ENCODE results near the gene TM9SF1.

Gene TM9SF1

DNA sequence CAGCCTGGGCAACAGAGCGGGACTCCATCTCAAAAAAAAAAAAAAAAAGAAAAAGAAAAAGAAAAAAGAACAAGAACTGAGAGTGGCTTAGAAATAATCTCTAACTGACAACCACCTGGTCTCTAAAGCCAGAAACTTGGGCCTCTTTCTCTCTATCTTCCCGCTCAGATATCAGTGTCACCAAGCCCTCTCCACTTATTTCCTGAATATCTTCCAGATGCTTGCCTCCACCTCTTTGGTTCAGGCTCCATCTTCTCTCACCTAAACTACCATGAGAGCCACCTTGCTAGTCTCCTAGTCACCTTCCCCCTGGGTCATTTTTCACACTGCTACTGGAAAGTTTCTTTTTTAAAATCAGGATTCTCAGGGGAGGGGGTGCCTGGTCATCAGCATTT lies 1.8 kb upstream of the TM9SF1 start:
- DNase-seq (ENCODE audit: extremely low read depth in 1 of 2, low read depth in 1 of 2): no peak

DNA sequence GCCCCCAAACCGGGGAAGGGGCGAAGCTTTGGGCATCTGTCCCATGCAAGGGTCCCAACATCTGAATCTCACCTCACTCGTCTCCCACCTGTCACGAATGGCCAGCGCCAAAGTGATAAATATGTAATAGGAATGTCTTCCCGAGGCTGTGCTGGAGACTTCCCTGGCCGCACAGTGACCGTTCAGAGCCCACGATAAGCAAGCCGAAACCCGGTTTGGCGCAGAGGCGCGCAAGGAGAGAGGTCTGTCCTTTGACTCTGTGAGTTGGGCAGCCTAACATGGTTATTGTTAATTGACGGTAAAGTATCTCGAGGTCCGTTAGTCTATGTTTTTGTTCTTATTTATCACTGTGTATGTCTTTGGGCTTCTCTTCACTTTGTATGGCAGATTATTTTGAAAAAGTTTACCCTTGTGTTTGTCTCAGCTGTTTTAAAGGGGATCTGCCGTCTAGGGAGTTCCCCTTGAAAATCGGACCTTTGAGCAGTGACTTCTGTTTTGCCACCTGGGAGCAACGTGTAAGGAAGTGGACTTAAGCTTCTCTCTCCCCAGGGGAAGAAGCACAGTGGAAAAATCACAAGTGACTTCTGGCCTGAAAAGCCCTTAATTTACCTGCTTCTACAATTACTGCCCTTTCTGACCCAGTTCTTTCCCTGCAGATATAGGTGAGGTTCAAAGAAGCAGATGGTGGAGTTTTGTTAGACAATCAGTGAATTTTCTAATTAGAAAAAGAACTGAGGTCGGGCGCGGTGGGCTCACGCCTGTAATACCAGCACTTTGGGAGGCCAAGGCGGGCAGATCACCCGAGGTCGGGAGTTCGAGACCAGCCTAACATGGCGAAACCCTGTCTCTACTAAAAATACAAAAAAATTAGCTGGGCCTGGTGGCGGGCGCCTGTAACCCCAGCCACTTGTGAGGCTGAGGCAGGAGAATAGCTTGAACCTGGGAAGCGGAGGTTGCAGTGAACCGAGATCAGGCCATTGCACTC lies 1.1 kb upstream of the TM9SF1 start:
- no peak for DNase-seq (ENCODE audit: extremely low read depth in 1 of 2, low read depth in 1 of 2)

DNA sequence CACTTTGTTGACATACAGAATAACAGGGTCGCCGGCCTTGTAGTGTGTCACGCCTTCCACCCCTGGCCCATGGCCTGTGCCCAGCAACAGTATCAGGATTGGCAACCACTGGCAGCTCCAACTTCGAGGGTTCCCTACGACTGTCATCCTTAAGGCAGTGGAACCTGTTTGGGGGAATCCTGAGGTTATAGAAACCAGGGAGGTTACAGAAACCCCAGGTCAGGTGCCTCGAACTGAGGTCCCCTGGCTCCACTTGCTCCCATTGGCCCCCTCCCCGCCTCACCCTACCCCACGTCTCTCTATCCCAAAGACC lies 412 bp downstream of the TM9SF1 start:
- DNase-seq (ENCODE audit: extremely low read depth in 1 of 2, low read depth in 1 of 2): no peak

DNA sequence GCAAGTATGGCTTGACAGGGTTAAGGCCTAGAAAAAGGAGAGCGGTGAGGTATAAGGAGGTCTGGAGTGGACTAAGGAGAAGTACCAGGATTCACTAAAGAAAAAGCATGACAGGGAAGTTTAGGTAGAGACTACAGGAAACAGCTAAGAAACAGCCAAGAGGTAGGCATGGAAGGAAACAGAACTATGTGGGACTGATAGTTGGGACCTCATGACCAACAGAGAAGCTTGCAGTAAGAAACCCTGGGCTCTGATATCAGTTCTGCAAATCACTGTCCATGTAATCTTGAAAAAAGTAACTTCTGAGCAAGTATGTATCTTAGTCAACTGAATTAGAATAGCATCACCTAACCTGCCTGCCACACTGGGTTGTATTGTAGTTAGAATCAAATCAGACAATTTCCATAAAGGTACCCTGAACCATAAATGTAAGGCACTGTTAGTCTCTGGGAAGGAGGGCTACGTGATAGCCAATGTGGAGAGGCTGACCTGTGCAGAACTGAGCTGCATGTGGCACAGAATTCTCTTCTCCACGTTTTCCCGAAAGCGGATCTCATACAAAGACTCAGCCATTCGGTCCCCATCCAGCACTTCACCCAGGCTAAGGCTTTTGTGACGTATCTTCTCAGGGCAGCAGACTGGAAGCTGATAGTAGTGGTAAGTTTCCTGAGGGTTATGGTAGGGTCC lies 912 bp downstream of the TM9SF1 start:
- no peak for DNase-seq (ENCODE audit: extremely low read depth in 1 of 2, low read depth in 1 of 2)

DNA sequence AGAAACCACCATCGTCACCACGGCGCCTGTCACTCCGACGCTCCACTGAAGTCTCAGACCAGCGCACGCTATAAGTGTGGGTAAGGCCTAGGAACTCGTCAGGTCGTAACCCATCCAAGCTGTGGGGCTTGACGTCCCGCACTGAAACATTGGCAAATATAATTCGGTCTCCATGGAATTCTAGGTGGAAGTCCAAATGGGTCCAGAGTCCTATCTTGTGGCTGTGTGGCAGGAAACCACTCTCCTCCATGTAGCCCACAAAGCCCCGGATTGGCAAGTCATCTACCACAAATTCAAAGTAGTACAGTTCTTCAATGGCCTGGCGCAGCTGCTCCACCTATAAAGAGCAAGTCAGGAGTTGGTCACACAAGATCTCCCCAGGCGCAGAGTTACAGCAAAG lies 2.3 kb downstream of the TM9SF1 start:
- no peak for DNase-seq (ENCODE audit: extremely low read depth in 1 of 2, low read depth in 1 of 2)

DNA sequence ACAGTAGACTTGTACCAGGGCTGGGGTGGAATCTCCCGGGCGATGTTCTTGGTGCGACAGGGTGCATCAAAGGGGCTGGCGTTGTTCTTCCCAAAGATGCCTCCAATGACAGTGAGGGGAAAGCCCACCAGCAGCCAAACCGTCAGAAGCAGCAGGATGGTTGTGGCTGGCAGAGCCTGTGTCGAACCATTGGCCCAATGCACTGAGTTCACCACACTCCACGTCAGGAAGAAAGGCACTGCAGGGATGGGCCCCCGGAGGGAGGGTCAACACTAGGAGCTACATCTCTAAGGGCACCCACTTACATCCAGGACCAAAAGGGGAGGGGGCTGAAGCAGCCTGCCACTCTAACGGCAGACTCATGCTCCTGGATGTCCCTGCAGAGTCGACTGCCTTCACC lies 4.8 kb downstream of the TM9SF1 start:
- no peak for DNase-seq (ENCODE audit: extremely low read depth in 1 of 2, low read depth in 1 of 2)

DNA sequence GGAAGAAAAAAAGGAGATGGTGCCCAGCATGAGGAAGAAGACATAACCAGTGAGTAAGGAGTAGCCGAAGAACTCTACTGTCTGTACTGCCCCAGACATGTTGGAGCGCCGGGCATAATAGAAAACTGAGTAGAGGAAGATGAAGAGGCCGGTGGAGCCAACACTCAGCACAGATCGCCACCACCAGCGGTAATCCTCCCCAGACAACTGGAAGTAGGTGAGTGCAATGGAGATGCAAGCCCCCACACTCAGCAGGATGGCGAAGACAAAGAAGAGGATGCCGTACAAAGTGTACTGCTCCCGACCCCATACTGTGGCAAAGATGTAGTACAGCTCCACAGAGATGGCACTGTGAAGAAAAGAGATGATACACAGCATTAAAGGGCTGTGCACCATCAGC lies 5.8 kb downstream of the TM9SF1 start:
- no peak for DNase-seq (ENCODE audit: extremely low read depth in 1 of 2, low read depth in 1 of 2)

DNA sequence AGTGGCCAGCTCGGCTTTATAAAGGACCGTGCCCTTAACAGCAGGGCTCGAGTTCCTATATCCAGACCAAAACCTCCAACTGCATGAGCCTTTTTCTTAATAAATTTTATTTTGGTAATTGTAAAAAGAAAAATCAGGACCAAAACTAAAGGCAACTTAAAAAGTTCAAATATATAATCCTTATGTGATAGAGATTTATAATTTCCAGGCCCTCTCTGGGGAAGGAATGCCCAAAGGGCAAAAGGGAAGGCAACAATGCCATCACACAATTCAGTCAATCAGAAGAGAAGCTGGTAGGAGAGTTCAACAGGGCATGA lies 6.2 kb downstream of the TM9SF1 start:
- DNase-seq (ENCODE audit: extremely low read depth in 1 of 2, low read depth in 1 of 2): no peak

DNA sequence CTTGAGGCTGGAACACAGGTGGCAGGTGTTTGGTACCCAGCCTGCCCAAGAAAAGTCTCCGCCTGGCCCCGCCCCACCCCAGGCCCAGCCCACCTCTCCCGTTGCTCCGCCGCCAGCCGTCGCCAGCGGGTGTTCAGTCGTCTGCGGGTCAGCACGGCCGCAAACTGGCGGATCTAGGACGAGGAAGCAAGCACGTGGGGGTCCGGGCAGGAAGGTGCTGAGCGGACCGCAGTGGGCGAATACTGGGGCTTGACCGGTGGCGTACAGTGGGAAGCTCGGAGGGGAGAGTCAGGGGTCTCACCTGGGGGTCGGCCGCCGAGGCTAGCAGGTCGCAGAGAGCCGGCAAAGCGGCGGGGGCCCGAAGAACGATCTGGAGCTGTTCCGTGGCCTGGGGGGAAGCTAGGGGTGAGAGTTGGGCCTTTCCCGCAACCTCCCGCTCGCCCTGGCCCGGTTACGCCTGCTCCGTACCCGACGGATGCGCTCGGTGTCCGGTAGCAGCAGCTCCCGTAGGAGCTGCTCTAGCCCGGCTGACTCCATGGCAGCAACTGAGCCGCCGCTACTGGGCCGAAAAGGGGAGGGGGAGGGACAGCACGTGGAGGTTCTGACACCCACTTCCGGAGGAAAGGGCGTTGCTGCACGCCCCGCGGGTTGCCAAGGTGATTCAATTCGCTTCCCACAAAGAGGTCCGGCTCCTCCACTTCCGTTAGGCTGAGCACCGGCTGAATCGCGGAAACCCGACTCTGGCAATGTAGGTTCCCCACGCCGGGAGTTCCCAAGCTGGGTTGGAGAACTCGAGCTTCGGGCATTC lies 6.8 kb downstream of the TM9SF1 start, which contains the start of gene IPO4:
TSS of gene IPO4 (minus strand) at position 566 of the 808 bp plus-strand sequence. CDS start at position 537, 29 bp downstream.
- DNase-seq (ENCODE audit: extremely low read depth in 1 of 2, low read depth in 1 of 2): peak; percentile 89 to 91

DNA sequence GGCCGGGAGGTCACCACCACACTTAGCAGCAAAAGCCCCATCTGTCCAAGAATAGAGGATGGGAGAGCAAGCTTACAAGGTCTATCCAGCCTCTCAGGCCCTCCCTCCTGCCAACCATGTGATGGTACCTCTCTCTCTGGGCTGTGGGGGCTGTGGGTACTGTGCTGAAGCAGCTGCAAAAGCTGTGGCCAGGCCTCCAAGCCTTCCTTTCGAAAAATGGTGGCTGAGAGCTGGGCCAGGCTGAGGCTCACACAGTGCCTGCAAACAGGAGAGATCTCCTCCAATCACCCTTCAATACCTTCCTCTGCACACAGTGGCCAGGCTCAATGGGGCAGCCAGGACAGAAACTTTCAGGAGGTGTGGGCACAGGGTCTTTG lies 7.7 kb downstream of the TM9SF1 start:
- DNase-seq (ENCODE audit: extremely low read depth in 1 of 2, low read depth in 1 of 2): no peak

DNA sequence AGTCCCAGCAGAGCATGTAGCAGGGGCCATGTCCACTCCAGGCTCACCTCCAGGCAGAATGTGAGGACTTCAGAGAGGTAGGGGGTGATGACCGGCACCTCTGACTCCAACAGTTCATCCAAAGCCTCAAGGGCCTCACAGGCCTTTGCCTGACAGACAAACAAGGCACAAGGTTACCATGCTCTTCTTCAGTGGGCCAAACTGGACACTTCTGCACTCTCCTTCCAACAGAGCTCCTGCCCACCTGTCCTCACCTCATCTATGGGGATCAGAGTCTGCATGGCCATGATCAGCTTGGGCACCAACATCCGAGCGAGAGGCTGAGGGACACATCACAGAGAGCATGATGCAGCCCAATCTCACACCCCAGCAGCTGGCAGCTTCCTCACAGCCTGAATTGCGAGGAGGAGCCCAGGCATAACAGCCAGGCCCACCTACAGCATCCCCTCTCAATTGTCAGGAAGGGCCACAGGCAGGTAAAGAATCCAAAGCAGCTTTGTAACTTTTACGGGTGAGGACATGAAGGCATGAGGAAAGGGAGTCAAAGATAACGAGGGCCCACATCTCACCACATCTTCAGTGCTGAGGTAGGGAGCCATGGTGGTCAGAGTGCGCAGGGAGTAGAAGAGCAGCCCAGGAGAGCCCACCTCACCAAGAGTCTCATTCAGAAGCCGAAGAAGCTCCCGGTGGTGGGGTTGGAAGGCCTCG lies 8.3 kb downstream of the TM9SF1 start:
- DNase-seq (ENCODE audit: extremely low read depth in 1 of 2, low read depth in 1 of 2): no peak

DNA sequence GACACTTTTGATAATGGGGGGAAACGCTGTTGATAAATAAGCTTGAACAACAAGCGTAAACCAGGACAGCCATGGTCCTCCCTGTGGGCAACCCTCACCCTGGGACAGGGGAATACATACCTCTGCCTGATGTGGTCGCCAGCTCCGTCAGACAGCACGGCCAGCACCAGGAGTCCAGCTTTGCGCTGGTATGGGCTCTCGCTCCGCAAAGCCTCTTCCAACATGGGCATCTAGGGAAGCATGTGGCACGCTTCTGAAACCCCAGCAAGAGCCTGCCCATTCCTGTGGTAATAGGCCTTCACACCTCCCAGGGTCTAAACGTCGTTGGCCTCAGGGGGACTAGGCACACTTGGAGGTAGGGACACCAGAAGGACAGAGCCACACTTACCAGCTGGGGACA lies 9.5 kb downstream of the TM9SF1 start:
- no peak for DNase-seq (ENCODE audit: extremely low read depth in 1 of 2, low read depth in 1 of 2)

DNA sequence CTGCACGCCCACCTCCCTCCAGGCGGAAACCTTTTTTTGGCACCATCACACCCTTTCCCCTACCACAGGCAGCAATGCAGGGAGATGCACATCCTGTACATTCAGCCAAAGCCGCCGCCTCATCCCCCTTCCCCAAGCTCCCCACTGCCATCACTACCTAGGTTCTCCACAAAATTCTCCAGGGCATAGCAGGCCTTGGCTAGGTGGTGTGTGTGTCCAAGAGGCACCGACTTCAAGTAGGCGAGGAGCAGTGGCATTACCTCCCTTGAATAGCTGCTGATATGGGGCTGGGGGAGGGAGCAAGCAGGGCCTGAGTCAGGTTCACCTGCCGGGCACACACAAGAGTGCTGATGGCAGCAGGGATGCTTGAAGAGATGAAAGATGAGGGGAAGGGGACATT lies 10.2 kb downstream of the TM9SF1 start:
- no peak for DNase-seq (ENCODE audit: extremely low read depth in 1 of 2, low read depth in 1 of 2)

DNA sequence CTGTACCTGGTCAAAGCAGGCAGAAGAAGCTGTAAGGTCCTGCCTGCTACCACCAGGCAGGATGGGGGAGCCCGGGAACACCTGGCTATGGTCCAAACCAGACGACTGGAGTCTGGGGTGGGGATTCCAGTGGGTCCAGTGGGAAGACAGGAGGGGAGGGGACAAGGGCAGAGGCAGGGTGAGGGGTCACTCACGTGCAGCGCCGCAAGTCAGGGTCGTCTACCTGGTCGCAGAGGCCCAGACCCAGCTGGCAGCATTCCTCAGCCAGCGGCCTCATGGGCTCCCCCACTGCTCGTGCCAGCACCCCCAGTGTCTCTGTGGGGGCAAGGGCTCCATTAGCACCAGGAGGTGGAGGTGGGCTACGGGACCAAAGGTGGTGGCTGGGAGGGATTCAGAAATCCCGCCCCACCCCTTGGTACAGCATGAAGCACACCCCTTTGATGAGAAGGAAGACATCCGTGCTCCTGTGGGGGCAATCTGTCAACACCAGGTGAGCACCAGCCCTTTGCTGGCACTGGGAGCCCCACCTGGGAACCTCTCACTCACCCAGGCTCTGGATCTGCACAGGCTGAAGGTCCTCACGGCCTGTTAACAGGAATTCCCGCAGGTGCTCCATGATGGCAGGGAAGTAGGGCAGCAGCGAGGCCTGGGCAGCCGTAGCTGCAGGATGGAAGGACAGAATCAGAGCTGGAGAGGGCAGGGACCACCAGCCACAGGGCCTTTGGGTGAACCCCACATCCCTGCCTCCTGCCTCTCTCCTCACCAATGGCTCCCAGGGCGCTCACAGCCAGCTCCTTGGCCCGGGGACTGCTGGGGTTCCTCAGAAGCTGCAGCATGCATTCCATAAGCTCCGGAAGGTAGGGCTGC lies 10.9 kb downstream of the TM9SF1 start:
- no peak for DNase-seq (ENCODE audit: extremely low read depth in 1 of 2, low read depth in 1 of 2)

DNA sequence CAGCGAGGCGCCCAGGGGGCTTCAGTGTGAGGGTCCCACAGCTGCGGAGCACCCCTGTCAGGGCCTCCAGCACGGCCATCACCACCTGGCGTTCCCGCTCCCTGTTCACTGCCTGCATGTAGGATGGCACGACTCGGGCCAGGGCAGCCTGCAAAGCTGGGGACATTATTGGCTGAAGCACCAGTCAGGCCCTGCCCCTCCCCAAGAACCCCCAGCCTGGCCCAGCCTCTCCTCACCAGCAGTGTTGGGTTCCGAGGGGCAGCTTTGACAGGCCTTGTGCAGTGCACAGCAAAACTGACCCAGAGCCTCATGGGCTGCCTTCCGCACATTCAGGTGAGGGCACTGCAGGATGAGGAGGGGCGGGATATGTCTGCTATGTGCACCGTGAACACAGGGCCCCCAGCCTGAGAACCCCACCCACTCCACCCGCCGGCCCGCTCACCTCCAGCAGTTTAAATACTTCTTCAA lies 12.2 kb downstream of the TM9SF1 start:
- DNase-seq (ENCODE audit: extremely low read depth in 1 of 2, low read depth in 1 of 2): no peak

DNA sequence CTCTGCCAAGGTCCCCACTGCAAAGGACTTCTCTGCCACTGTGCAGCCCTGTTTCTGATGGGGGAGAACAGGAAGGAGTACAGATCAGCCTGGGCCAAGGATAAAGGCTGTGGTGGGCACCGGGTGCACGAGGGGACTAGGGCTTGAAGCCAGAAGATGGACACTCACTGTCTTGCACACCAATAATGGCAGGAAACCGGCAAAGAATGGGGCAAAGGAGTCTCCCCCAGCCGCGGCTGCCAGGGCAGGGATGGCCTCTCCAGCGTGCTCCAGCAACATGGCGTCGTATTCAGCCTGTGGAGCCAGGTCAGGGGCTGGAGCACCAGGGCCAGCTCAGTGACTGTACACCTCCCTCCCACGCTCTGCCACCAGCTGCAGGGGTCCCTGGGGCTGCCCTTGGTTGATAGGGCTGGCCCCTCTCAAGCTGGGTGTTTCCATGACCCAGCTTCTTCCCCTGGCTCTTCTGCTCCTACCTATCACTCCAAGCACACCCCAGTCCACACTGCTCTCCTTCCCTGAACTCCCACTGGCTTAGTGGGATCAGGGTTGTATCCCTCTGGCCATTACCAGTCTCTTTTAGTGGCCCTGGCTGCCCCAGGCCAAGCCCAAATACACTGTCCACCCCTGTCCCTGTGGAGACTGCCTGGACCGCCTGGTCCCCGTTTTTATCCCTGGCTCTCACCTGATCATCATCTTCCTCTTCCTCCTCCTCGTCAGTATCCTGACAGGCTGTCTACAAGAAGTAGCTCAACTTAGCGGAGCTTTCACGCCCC lies 12.9 kb downstream of the TM9SF1 start:
- no peak for DNase-seq (ENCODE audit: extremely low read depth in 1 of 2, low read depth in 1 of 2)

DNA sequence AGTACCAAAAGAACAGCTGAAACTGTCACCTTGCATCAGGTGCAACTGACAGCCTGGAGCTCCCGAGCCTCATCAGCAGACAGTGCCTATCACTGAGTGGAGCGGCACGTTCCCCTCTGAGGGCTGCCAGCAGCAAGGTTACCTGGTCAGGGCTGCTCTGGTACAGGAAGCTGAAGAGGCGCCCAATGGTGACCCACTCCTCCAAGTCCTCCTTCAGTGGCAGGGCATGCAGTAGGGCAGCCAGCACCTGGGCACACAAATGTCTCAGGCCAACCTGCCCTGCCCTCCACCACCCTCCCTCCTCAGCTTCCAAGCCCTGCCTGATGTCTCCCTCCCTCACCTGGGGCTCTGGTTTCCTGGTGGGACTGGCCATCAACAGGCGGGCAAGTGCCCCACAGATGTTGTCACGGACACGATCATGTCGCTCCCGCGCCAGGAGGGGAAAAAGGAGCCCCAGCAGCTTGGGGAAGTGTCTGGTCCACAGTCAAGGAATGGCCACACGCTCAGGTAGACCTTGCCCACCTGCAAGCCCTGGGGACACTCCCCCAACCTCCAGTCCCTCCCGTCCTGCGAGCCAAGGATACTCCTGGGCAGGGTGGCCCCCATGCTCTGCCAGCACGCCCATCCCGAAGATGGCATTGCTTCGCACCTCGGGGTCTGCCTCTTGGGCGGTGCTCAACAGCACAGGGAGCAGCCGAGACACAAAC lies 13.7 kb downstream of the TM9SF1 start:
- no peak for DNase-seq (ENCODE audit: extremely low read depth in 1 of 2, low read depth in 1 of 2)

DNA sequence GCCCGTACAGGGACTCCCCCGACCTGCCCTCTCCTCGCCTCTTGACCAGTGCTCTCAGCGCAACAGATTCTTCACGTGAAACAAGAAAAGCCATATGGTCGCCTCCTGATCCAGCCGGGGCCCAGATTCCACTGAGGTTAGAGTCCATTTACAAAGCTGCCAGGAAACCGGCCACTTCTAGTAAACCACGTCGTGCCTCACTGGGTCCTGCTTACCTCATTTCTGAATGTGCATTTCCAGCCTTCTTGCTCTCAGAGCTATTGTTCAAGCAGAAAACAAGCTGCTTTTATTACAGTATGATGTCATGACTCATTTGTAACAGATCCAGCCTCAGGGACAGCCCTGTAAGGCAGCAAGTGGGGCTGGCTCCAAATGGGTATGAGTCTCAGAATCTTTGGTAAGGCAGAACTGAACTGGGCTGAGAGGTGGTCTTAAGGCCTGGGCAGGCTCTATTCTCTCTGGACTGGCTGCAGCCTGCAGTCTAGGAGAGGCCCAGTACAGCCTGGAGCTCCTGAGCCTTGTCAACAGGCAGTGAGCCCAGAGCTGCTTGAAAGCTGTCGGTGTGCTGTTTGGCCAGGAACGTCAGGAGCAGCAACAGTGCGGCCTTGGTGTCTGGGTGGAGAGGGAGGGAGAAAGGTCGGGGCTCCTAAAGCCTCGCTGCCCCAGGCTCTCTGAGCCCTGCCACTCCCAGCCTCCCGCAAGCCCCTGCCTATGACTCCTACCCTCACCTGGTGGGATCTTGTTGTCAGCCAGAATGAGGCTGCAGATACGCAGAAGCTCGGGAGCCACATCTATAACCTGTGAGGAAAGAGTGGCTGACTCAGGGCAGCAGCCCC lies 15.1 kb downstream of the TM9SF1 start:
- DNase-seq (ENCODE audit: extremely low read depth in 1 of 2, low read depth in 1 of 2): no peak
